GM18873 (cell line): ENCODE data around the gene AGPAT3.

ENCODE experiments used
- ATAC-seq: cut with Tn5 transposase; IDR thresholded peaks from one replicate; pipeline ENCODE4 v1.9.1; 2021; ENCODE audit warnings: mild to moderate bottlenecking, moderate library complexity, moderate number of reproducible peaks; ENCODE audit not compliant: unreplicated experiment, low FRiP score

The AGPAT3 gene

GRCh38 chr21:43934716-43935705, 70.0 kb downstream of the AGPAT3 start:
- ATAC-seq = no peak

DNA sequence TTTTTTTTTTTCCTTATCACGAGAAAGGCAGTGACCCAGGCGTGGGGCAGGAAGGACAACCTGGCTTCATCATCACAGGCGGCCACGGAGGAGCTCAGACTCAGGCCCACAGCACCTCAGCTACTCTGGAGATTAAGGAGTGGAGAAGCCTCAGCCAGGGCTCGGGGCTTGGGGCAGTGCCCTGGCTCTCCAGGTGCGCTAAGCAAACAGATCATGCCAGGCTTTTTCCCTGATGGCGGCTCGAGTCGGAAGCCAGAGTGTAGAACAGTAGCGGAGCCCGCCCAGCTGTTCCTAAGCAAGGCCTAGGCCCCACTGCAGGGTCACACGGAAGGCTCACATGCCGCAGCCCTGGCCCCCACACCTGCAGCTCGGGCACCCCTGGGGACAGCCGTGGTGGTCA, 70.7 kb downstream of the AGPAT3 start:
- no peak for ATAC-seq

DNA sequence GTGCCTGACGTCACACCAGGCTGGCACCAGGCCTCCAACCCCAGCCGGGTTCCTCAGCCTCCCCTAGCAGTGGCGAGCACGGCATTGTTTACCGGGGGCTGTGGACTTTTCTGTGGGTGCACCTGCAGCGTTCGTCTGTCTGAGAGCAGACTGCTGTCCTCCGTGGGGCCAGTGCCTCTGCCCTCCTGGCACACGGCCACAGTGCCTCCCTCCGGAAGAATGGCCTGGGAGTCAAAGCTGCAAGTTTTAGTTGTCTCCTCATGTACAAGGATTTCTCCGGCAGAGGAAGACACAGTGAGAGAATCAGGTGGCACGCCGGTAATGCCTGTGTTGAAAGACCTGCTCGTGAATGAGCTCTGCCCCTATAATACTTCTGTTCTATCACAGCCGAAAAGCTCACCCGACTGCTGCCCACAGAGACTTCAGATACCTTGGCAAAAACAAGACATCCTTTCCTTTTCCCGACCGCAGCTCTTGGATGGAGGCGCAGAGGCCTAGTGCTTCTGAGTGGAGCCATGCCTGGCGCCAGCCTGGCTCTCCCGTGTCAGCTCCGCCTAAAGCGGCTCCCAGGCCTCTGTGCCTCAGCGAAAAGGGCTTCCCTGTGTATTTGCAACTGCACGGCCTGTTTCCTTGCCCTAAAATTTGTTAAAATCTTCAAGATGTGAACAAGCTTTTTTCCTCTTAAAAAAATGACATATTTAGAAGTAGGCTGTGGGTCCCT, 71.4 kb downstream of the AGPAT3 start:
- ATAC-seq = no peak

DNA sequence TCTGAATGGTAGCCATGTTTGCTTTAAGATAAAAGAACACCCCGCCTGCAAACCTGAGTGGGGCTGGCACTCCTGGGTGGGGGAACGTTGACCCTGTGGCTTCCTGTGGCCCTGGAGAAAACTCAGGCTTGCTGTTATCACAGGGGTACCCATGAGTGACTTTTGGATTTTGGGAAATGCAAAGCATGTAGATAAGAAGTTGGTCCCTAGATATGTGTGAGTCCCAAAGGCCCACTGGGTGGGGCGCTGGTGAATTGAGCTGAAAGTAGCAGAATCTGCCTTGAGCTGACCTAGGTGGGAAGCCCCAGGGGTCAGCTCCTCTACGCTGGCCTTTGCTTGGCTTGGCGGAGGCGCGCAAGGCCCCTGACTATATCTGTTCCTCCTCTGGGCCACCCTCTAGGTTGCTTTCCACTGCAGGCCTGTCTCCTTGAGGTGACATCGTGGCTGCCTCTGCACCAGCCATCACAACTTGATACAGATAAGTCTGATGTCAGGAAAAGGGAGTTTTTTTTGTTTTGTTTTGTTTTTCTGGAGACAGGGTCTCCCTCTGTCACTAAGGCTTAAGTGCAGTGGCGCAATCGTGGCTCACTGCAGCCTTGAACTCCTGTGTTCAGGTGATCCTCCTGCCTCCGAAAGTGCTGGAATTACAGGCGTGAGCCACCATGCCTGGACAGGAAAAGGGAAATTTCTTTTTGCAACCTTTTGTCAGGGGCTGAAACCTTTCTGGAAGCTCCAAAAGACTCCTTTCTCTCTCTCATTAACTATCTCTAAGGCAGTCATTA, 72.2 kb downstream of the AGPAT3 start:
- no peak for ATAC-seq

GRCh38 chr21:43937891-43938309, 72.9 kb downstream of the AGPAT3 start:
- ATAC-seq = no peak

DNA sequence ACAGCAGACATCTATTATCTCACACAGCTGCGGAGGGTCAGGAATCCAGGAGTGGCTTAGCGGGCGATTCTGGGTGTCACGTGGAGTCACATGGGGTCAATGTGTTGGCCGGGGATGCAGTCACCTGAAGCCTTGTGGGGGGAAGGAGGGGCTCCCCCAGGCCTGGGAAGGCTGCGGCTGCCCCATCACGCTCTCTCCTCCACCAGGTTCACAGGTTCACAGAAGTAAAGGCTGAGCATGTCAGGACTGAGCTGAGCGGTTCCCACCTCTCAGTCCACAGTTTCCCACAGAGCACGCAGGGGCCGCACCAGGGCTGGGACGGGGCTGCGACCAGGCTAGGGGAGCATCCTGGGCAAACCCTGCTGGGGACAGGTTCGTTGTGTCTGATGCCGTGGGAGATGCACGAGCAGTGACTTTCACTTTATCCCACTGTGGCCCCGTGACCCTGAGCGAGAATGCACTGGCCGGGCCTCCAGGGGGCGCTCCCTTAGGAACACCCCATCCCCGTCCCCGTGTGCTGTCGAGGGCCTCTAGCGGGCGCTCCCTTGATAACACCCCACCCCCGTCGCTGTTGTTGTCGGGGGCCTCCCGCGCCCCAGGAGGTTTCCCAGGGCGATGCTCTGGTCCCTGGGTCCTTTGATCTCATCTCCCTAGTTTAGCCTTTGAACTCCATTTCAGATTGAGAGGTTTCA, 73.9 kb downstream of the AGPAT3 start:
- peak; percentile 51 for ATAC-seq

GRCh38 chr21:43939443-43940328, 74.7 kb downstream of the AGPAT3 start:
- no peak for ATAC-seq

DNA sequence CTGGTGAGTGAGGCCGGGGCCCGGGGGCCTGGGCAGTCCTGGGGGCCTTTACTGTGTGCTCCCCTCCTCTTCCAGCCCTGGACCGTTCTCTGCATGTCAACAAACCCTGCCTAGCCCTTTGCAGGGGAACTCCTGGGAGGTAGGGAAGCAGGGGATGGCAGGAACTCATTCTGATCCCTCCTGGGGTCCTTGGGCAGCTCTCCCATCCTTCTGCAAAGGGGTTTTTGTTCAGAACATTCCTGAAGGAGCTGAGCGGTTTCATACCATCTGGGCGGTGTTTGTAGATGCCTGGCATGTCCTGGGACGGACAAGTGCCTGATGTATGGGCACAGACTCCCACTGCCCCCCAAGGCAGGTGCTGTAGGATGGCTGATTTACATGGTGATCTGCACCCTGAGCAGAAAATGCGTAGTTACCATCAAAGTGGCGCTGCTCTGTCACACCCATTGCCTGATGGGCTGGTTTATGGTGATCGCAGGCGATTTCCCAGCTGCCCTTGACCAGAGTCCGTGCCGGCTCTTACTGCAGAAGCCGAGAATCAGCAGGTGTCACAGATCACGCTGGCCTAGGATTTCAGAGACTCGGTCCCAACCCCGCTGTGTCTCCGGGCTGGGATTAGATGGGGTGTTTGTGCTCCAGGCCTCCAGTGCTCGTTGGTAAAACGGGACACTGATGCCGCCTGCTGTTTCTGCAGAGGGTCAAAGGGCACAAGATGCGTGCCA, 75.5 kb downstream of the AGPAT3 start:
- no peak for ATAC-seq

GRCh38 chr21:43942201-43942600, 77.2 kb downstream of the AGPAT3 start:
- ATAC-seq = no peak

GRCh38 chr21:43942621-43943020, 77.6 kb downstream of the AGPAT3 start:
- no peak for ATAC-seq

- no peak for ATAC-seq
These were observed 78.6 kb downstream of the AGPAT3 start for GRCh38 chr21:43943512-43944077.

DNA sequence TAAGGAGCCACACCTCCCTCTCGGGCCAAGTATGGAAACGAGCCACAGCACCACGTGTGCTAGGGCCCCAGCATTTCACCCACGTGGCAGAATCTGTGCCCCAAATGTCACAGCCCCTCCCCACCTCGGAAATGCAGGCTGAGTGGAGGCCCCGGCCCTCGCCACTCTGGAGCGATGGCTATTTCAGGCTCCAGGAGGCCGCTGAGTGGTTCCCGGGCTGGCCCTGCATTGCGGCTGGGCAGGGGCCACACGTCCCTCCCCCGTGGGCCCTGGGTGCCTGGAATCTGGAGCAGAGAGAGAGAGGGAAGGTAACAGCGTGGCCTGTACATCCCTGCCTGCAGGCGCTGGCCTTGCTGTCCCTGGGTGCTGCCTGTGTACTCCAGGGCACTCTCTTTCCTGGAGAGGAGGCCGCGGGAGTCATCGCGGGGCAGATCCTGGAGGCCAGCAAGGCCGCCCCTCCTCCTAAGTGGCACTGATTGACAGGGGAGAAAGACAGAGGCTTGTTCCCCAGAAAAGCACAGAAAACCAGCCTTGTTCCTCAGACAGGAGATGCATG, 79.1 kb downstream of the AGPAT3 start:
- no peak for ATAC-seq

- ATAC-seq = no peak
These were observed 79.7 kb downstream of the AGPAT3 start for GRCh38 chr21:43944757-43945156.

DNA sequence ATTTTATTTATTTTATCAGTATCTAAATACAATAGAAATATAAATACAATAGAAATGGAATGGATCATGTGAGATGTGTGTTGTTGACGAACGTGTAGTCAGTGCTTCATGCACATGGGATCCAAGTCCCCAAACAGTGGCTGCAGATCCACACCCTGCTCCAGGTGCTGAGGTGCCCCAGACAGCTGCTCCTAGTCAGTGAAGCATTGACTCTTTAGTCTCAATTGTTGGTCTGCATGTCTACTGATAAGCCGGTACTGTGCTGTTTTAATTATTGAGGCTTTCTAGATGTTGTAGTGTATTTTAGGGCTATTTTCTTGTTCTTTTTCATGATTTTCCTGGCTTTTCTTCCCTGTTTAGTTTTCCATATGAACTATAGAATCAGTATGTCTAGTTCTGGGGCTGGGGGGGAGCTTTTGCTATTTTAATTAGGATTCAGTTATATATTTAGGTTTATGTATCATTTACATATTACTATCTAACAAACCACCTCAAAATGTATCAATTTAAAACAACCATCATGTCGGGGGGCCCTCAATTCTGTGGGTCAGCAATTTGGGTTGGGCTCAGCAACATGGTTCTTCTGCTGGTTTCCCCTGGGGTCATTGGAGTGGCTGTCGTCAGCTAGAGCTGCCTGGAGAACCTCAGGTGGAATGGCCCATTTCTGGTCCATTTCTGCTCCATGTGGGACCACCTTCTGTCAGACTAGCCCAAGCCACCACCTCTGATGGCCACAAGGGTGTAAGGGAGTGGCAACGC, 83.9 kb downstream of the AGPAT3 start:
- ATAC-seq = no peak

- ATAC-seq = no peak
These were observed 84.6 kb downstream of the AGPAT3 start for GRCh38 chr21:43949499-43950208.

- no peak for ATAC-seq
These were observed 85.5 kb downstream of the AGPAT3 start for GRCh38 chr21:43950481-43950880.

DNA sequence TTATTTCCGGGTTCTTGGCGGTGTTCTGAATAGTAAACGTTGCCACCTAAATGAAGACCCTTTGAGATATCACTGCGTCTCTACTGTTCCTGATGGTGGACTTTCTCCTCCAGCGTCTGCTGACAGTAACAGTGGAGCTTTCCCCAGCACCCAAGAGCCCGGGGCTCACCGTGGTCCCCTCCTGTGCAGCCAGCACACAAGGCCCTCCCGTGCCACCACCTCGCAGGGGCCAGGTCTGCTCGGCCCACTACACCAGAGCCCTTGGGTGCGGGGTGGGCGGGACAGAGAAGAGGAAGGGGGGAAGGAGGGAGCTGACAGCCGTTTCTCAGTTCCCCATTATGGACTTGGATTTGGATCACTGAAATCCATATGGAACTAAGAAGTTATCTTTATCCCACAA, 85.9 kb downstream of the AGPAT3 start:
- ATAC-seq = no peak
